CD4-positive, alpha-beta T cell treated with Interleukin-1 beta for 1 hour (primary cell): ENCODE results near the gene ZNF775.

Experiments used
- DNase-seq, 2 donors: peaks; one replicate each; pipeline ENCODE4 v3.0.0-alpha.2; 2020 to 2022

Gene ZNF775

GRCh38 chr7:150351587-150352194 lies 27.4 kb upstream of the ZNF775 start:
- DNase-seq, result no peak

DNA sequence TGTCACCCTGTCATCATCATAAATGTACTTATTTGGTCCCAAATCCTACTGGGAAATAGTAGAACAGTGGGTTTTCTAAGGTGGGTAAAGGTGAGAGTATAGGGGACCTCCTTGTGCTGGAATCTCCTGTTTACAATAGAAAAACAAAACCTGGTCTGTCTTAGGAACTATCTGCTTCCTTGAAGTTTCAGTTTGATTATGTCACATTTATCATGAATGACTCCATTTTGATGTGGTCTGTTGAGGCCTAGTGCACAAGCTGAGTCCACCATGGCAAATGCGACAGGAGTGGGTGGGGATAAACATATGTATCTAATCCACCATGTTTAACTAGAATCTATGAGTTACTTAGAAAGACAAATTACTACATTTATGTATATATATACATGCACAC lies 23.5 kb upstream of the ZNF775 start:
- no peak for DNase-seq

GRCh38 chr7:150356265-150356897 lies 22.7 kb upstream of the ZNF775 start:
- peak; percentile 32 to 57 for DNase-seq

GRCh38 chr7:150357270-150357669 lies 21.9 kb upstream of the ZNF775 start:
- DNase-seq, result peak; percentile 56 to 75

- no peak for DNase-seq
These were observed 21.2 kb upstream of the ZNF775 start for GRCh38 chr7:150357771-150358427.

- DNase-seq, result no peak
These were observed 20.7 kb upstream of the ZNF775 start for GRCh38 chr7:150358433-150358832.

DNA sequence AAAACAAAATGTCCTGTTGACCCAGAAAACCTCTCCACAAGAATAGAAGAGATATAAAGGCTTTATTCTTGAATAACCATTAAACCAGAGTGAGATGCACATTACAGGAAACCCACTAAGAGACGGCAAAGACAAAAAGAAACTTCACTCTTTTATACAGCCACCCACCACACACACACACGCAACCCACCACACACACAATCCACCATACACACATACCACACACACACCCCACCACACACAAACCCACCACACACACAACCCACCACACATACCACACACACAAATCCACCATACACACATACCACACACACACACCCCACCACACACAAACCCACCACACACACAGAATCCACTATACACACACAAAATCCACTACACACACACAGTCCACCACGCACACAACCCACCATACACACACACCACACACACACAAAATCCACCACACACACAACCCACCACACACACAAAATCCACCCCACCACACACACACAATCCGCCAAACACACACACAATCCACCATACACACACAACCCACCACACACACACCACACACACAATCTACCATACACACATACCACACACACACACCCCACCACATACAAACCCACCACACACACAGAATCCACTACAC lies 20.0 kb upstream of the ZNF775 start:
- no peak for DNase-seq

DNA sequence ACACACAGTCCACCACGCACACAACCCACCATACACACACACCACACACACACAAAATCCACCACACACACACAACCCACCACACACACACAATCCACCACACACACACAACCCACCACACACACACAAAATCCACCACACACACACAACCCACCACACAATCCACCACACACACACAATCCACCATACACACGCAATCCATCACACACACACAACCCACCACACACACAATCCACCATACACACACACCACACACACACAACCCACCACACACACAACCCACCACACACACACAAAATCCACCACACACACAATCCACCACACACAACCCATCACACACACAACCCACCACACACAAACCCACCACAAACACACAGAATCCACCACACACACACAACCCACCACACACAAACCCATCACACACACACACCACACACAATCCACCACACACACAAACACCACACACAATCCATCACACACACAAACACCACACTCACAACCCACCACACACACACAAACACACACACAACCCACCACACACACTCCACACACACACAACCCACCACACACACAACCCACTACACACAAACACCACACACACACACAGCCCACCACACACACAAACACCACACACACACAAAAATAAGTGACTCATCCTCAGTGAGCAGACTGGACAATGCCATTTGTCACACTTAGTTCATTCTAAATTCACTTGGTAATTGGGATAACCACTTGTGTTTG lies 19.3 kb upstream of the ZNF775 start:
- no peak for DNase-seq

DNA sequence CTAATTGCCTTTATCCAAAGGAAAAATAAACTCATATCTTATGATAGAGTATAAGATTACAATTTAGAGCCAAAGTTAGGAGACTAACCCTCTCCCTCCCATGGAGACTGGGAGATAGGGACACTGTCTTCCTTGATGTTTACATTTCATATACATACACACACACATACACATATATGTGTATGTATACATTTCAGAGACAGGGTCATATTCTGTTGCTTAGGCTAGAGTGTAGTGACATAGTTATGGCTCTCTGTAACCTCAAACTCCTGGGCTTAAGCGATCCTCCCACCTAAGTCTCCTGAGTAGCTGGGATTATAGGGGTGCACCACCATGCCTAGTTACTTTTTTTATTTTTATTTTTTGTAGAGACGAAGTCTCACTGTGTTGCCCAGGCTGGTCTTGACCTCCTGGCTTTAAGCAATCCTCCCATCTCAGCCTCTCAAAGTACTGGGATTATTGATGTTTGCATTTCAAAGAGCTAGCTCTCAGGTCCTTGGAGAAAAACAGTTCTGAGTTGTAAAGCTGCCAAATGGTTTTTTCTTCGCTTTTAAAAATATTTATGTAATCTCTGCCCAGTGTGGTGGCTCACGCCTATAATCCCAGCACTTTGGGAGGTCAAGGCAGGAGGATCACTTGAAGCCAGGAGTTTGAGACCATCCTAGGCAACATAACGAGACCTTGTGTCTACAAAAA lies 18.6 kb upstream of the ZNF775 start:
- DNase-seq, result no peak

DNA sequence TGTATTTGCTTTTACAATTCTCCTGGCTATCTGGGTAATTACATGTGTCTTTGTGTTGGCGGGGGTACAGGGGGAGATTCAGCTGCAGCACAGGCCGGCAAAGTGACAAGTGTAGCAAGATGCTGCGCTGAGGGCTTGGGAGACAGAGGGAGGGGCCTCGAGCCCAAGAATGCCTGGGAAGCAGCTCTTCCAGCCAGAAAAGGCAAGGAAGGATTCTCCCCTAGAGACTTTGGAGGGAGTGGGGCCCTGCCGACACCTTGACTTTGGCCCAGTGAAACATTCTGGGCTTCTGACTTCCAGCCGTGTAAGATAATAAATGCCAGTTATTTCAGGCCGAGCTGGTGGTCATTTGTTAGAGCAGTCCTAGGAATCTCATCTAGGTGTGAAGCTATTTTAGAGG lies 17.7 kb upstream of the ZNF775 start:
- no peak for DNase-seq

- DNase-seq, result no peak
These were observed 17.1 kb upstream of the ZNF775 start for GRCh38 chr7:150361807-150362621.

- DNase-seq, result no peak
These were observed 15.8 kb upstream of the ZNF775 start for GRCh38 chr7:150363370-150363769.

DNA sequence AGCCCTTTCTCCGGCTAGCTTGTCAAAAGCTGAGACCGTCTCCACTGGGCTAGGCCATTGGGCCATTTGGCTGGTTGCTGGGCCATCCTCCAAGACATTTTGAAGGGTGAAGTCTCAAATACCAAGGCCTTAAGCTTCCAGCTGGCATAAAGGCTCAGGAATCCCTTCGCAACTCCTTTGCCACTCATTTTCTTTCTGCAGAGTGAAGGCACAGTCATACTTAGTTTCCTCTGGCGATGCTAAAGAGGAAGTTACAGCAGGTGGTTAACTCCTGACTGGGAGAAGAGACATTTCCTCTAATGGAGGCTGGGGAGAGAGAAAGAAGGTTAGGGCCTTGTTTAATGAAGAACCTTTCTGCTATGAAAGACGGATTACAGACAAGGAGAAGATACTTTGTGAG lies 15.3 kb upstream of the ZNF775 start:
- DNase-seq, result peak in 1 of 2 donors; percentile 21

DNA sequence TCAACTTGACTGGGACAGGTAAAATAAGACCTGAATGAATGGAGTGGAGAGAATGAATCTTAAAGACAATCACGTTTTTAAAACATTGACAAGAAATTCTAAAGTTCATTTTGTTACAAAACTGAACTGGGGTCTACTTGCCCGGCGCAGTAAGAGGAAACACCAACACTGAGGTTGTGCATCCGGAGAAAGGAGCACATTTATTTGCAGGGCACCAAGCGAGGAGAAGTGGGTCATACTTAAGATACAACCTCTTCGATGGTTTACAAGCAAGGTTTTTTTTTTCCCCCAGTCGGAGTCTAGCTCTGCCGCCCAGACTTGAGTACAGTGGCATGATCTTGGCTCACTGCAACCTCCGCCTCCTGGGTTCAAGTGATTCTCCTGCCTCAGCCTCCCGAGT lies 13.9 kb upstream of the ZNF775 start:
- DNase-seq, result no peak

- DNase-seq, result peak in 1 of 2 donors; percentile 65
These were observed 13.3 kb upstream of the ZNF775 start for GRCh38 chr7:150365673-150366398.

- no peak for DNase-seq
These were observed 11.4 kb upstream of the ZNF775 start for GRCh38 chr7:150367677-150368095.

GRCh38 chr7:150368096-150368883 lies 10.8 kb upstream of the ZNF775 start, which contains the start of gene REPIN1:
Gene REPIN1 (plus strand): TSS chr7:150368822. CDS start chr7:150369712, 890 bp downstream.
- peak; percentile 81 to 84 for DNase-seq

GRCh38 chr7:150368884-150369747 lies 10.0 kb upstream of the ZNF775 start:
- peak in 1 of 2 donors; percentile 69 for DNase-seq
